ENCODE results near the gene NAA10. TPM values are rescaled to one million over a fixed set of nuclear protein-coding genes. Genes with fewer than 3 reads are reported as not detected.

Gene NAA10
- total RNA-seq, 3 donors from 2014 or later: 52.2 to 72.3 (median 68.9) TPM

GRCh38 chrX:153950127-153950526 is 15.3 kb upstream of the NAA10 start:
- Histone ChIP-seq H3K4me3 (no peak overlapping the region), H3K4me1 (ENCODE audit: low read depth) (no peaks in the 10 kb centered on the region), H3K9me3 (no peaks in the 10 kb centered on the region), H3K36me3 (ENCODE audit: low read depth) (no peaks in the 10 kb centered on the region)
- DNase-seq: no peak
- no peak for ATAC-seq
- intact Hi-C loops (cut with DNase I, micrococcal nuclease): loop anchor here in 1 of 2 donors (10.0 kb wide), 1 partner anchor 185 kb away; the partner anchor contains the start of gene PLXNB3
- TF ChIP-seq, protein P1, sequence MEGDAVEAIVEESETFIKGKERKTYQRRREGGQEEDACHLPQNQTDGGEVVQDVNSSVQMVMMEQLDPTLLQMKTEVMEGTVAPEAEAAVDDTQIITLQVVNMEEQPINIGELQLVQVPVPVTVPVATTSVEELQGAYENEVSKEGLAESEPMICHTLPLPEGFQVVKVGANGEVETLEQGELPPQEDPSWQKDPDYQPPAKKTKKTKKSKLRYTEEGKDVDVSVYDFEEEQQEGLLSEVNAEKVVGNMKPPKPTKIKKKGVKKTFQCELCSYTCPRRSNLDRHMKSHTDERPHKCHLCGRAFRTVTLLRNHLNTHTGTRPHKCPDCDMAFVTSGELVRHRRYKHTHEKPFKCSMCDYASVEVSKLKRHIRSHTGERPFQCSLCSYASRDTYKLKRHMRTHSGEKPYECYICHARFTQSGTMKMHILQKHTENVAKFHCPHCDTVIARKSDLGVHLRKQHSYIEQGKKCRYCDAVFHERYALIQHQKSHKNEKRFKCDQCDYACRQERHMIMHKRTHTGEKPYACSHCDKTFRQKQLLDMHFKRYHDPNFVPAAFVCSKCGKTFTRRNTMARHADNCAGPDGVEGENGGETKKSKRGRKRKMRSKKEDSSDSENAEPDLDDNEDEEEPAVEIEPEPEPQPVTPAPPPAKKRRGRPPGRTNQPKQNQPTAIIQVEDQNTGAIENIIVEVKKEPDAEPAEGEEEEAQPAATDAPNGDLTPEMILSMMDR (IDR thresholded peaks at IDR 0.05): no peak

DNA sequence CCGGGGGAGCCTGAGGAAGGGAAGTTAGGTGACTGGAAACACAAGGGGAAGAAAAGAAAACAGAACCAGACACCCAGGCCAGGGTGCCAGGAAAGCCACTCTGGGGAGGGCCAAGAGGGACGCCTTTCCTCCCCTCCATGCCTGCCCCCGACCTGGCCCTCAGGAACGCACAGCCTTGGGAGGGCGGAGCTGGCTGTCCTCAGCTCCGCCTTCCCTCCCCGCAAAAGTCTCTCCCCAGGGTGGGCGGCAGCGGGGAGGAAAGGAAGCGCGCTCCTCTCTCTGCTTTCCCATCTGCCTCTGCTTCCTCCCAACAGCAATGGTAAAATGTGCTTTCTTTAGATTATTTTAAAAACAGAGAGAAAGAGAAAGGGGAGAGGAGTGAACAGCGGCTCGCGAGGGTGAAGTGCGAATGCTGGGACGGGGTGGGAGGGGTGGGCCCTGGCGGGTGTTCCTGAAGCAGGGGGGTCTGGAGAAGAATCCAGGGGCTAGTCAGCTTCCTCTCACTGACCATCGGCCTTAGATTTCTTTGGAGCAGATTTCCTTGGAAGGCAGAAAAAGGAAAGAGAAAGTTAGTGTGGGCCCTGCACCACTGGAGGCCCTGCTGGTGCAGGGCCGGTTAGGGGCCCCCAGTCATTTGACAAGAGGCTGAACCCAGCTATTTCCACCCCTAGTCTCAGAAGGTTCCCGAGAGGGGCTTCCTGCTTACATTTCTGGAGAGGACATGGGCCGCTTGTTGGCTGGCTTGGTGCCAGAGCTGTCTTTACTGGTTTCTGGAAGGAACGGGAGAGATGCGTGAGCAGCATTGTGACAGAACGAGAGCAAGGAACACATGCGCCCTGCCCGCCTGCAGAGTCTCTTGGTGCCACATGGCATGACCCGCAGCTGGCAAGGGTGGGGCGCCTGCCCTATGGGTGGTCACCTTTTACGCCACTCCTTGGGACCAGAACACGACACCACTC is 14.3 kb upstream of the NAA10 start:
- H3K9me3 ChIP-seq: no peaks in the 10 kb centered on the region
- intact Hi-C loops (cut with DNase I, micrococcal nuclease): no loop called here
- TF ChIP-seq, protein P1 (IDR thresholded peaks at IDR 0.05): no peak
- H3K4me1 ChIP-seq (ENCODE audit: low read depth): no peaks in the 10 kb centered on the region
- no peak overlapping the region for H3K4me3 ChIP-seq
- ATAC-seq (no peak), DNase-seq (no peak)
- H3K36me3 ChIP-seq (ENCODE audit: low read depth): no peaks in the 10 kb centered on the region

DNA sequence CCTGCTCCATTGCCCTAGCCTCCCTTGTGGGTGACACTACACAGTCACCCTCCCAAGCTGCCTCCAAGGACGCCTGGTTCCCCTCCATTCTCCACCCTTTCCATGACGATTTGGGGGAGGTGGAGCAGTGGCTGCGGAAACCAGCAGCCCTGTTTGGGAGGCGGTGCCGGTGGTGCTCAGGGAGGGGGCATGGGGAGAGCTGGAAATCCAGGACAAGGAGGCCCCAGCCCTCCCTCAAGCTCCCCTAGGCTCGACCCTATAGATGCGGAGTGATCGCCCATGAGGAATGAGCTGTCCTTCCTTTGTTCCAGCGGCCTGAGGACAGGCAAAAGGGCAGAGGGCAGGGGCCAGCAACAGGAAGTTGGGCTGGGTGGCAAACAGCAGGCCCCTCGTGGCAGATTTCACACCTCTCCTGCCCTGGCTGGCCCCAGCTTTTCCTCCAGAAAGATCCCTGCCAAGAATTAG is 13.2 kb upstream of the NAA10 start:
- Histone ChIP-seq H3K4me3 (no peak overlapping the region), H3K9me3 (no peaks in the 10 kb centered on the region), H3K36me3 (ENCODE audit: low read depth) (no peaks in the 10 kb centered on the region), H3K4me1 (ENCODE audit: low read depth) (no peaks in the 10 kb centered on the region)
- ATAC-seq (no peak), DNase-seq (no peak)
- TF ChIP-seq, protein P1 (IDR thresholded peaks at IDR 0.05): no peak
- intact Hi-C loops (cut with DNase I, micrococcal nuclease): no loop called here

DNA sequence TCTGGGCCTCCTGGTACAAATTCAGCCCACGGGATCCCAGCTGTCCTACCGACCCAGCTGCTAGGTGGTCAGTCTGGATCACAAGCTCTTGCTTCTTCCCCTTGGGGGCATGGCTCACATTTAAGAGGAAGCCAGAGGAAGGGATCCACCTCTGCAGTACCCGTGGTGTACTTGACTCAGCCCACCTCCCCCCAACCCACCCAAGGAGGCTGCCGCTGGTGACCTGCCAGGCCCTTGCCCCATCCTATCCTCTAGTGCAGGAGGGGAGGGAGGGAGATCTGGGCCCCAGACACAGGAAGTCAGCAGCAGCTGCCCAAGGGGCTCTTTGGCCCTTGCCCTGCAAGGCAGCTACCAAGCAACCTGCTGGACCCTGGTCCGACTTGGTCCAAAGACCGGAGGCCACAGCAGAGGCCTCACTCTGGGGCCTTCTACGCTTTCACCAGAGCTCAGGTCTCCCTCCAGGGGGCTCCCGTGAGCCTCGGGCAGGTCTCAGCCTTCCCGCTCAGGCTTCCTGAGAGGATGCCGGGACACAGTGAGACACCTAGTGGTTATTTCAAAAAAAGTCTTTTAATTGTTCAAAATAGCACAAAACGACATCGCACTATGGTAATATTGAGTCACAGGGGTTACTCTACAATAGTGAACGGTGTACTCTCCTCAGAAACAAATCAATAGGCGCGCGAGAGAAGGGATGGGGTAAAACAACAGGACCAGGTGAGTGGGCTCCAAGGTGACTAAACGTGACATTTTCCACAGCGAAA is 12.4 kb upstream of the NAA10 start:
- TF ChIP-seq, protein P1 (IDR thresholded peaks at IDR 0.05): peak; percentile 64
- H3K4me3 ChIP-seq: no peak overlapping the region
- no peaks in the 10 kb centered on the region for H3K36me3 ChIP-seq (ENCODE audit: low read depth)
- ATAC-seq (peak; percentile 92), DNase-seq (peak; percentile 75 to 83 (median 83))
- no peaks in the 10 kb centered on the region for H3K9me3 ChIP-seq
- no peaks in the 10 kb centered on the region for H3K4me1 ChIP-seq (ENCODE audit: low read depth)
- intact Hi-C loops (cut with DNase I, micrococcal nuclease): no loop called here

DNA sequence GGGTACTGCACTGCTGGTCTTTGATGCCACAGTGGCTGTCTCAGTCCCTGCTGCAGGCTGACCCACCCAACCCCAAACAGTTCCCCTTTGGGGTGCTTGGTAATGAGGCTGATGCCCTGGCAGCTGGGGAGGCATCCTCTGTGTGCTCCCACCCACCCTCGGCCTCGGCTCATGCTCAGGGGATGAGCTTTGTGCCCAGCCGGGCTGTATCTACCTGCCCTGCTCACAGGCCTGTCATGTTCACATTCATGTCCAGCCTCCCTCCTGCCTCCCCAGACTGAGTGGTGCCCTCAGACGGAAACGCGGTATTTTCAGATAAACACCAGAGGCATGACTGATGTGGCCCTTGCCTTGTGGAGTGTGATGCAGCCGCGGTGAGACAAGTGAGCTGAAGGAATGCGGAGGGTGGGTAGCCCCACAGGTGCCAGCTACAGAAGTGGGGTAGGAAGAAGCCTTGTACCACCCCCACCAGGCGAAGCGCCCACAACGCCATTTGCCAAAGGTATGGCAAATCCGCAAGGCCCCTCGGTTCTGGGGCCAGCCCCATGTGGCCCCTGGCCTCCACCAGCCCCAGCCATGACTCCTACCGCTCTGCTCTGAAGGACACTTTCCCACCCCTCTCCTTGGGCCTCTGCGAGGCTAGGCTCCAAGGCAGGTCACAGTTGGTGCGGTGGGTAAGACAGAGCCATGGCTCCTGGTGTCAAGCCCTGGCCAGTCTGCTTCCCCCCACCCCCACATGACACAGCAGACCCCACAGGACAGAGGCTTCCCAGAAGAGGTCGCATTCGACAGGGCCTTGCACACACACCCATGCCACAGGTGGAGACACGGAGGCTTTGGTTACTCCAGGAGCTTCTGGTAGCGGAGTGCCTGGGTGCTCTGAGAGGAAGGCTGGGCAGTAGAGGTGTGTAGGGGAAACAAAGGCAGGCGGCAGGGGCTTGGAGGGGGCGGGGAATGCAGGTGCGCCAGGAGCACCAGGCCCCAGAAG is 11.4 kb upstream of the NAA10 start:
- H3K4me3 ChIP-seq: no peak overlapping the region
- no peaks in the 10 kb centered on the region for H3K4me1 ChIP-seq (ENCODE audit: low read depth)
- intact Hi-C loops (cut with DNase I, micrococcal nuclease): no loop called here
- no peaks in the 10 kb centered on the region for H3K36me3 ChIP-seq (ENCODE audit: low read depth)
- ATAC-seq (no peak), DNase-seq (peak in 1 of 3 donors; percentile 50)
- H3K9me3 ChIP-seq: no peaks in the 10 kb centered on the region
- TF ChIP-seq, protein P1 (IDR thresholded peaks at IDR 0.05): no peak
